ENCODE results near the gene MOV10L1. TPM values are rescaled to one million over a fixed set of nuclear protein-coding genes. Genes with fewer than 3 reads are reported as not detected.

The MOV10L1 gene
- total and polyA plus RNA-seq, 2 experiments from 2014 or later = 0.73 to 1.8 TPM

GRCh38 chr22:50112151-50113118, 22.6 kb downstream of the MOV10L1 start:
- no peak overlapping the region for H3K4me3 ChIP-seq
- no peaks in the 10 kb centered on the region for H3K27me3 ChIP-seq (ENCODE audit: insufficient read depth)
- H3K4me2 ChIP-seq = no peak overlapping the region
- H3K27ac Mint-ChIP-seq = no peak overlapping the region
- H3K36me3 Mint-ChIP-seq (ENCODE audit: low read depth) = no peaks in the 10 kb centered on the region
- TF ChIP-seq ZNF331 (CRISPR knock-in tag; IDR thresholded peaks at IDR 0.05; ENCODE audit: low read depth) = no peak
- TF ChIP-seq ZNF114 (CRISPR knock-in tag; IDR thresholded peaks at IDR 0.05) = no peak
- no peak for TF ChIP-seq JUNB (IDR thresholded peaks at IDR 0.05; ENCODE audit: unreplicated experiment)
- TF ChIP-seq EZH2phosphoT487 (IDR thresholded peaks at IDR 0.05; ENCODE audit: unreplicated experiment) = no peak
- TF ChIP-seq NANOG (IDR thresholded peaks at IDR 0.05; ENCODE audit: borderline replicate concordance) = no peak
- no peak for TF ChIP-seq STAT1 (IDR thresholded peaks at IDR 0.05; ENCODE audit: unreplicated experiment)
- TF ChIP-seq ETS1 (IDR thresholded peaks at IDR 0.05) = no peak
- TF ChIP-seq ZNF462 (CRISPR knock-in tag; IDR thresholded peaks at IDR 0.05) = no peak
- TF ChIP-seq POLR2AphosphoS5 (IDR thresholded peaks at IDR 0.05; ENCODE audit: low read depth) = no peak
- TF ChIP-seq EZH2 (IDR thresholded peaks at IDR 0.05; ENCODE audit: low read depth, unreplicated experiment) = no peak
- no peak for TF ChIP-seq REST (IDR thresholded peaks at IDR 0.05; ENCODE audit: unreplicated experiment)
- no peak for TF ChIP-seq CTCF (conservative IDR thresholded peaks at IDR 0.05; ENCODE audit: low read depth in 2 of 2)
- TF ChIP-seq CREB1 (CRISPR knock-in tag; IDR thresholded peaks at IDR 0.05; ENCODE audit: low read depth) = no peak
- DNase-seq (ENCODE audit: low spot score) (no peak), ATAC-seq (peak; percentile 61)
- no peaks in the 10 kb centered on the region for H3K79me2 ChIP-seq (replicated peaks; ENCODE audit: insufficient read depth)
- no peak overlapping the region for H3K4me3 Mint-ChIP-seq
- no peaks in the 10 kb centered on the region for H4K20me1 ChIP-seq (replicated peaks; ENCODE audit: insufficient read depth)
- H3K9me2 ChIP-seq (ENCODE audit: insufficient read depth) = no peaks in the 10 kb centered on the region
- peaks cover 7% of the 10 kb centered on the region for H3K27me3 Mint-ChIP-seq (ENCODE audit: insufficient read depth, low read depth, poor library complexity)
- no peaks in the 10 kb centered on the region for H3K4me1 ChIP-seq (ENCODE audit: insufficient read depth)
- H3K27ac ChIP-seq (ENCODE audit: low read depth) = no peak overlapping the region
- no peaks in the 10 kb centered on the region for H3F3A ChIP-seq (replicated peaks; ENCODE audit: low read depth)
- peaks cover 7% of the 10 kb centered on the region for H3K4me1 Mint-ChIP-seq
- H2AFZ ChIP-seq = no peak overlapping the region
- no peaks in the 10 kb centered on the region; the same call in 2 of the 3 replicates for H3K9me3 Mint-ChIP-seq
- no peaks in the 10 kb centered on the region for H3K36me3 ChIP-seq (ENCODE audit: insufficient read depth)

All from GM23338 (cell line).